NCI-H1694 treated with DMSO at 0.1 percent for 48 hours (cell line): Measurements from ENCODE around the gene PDE6B.

ENCODE experiments used
- DNase-seq: peaks from one replicate; lab custom pipeline; 2025; lab: John Stamatoyannopoulos, UW

PDE6B gene

DNA sequence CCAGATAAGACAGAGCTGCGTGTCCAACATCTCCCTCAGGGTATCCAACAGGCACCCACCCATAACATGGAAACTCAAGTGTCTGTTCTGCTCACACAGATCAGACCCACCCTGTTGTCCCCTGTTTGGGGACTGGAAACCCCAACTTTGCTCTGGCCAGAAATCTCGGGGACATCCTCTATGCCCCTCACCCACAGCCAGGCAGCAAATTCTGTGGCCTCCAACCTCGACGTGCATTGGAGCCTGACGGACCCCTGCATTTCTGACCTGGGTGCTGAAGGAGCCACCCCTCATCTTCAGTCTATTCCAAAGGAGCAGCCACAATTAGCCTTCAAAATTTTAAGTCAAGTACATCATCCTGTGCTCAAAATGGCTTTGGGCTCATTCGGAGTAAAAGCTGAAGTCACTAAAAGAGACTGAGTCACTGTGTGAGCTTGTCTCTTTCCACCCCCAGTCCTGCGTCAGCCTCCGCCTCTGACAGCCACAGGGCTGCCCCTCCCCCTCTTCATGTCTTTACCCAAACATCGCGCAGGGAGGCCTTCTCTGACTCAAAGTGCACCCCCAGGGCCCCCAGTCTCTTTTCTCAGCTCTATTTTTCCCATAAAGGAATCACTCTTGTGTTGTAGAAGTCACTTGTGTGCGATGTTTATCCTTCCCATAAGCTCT lies 24.4 kb upstream of the PDE6B start:
- no peak for DNase-seq

DNA sequence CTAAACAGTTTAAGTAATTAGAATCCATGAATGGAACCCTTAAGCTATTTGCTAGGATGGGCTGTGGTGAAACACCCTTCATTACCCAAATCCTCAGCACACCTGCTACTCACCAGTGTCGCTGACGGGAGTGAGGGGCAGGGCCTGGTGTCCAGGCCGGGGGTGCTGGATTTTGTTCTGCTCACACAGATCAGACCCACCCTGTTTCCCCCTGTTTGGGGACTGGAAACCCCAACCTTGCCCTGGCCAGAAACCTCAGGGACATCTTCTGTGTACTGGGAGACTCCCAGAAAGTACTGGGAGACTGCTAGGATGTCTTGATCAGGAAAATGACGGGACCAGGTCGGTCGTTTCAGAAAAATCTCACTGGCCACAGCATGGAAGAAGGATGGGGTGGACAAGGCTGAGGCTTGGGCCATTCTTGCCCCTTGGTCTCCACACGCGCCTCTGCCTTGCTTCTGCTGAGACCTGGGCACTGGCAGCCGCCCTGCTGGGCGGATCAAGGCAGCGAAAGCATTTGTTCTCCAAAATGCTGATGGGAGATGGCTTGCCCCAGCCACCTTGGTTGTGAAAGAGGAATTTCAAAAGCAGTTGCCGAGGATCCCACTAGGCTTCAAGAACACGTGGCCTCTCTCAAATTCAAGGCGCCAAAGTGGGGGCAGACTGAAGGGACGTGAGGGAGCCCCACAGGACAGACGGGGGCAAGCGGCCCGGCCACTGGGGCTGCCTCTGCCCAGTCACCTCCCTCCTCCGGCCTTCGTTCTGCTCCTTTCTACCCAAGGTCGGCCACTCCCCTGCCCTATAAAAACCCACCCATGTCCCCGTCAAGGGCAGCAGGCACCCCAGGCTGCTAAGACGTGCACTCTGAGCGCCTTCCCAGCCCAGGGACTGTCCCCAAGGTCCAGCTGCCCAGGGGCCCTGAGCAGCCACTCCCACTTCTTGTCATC lies 23.5 kb upstream of the PDE6B start:
- DNase-seq: no peak

DNA sequence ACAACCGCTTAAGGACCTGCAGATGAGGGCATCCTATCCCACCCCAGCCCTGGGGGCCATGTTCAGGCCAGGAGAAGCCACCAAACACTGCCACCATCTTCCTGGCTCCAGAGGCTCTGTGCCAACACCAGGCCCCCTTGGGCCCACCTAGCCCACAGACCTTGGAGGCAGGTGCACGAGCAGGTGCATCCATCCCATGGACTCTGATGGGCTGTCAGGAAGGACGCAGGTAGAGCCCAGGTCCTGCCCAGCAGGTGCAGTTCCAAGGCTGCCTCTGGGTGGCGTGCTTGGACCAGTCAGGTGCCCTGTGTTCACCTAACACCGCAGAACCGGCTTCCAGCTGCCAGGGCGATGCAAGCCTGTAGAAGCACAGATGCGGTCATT lies 22.8 kb upstream of the PDE6B start:
- DNase-seq: peak; percentile 21

- no peak for DNase-seq
Observed at GRCh38 chr4:604131-604530, 21.2 kb upstream of the PDE6B start.

- DNase-seq: no peak
Observed at GRCh38 chr4:605702-606425, 19.5 kb upstream of the PDE6B start.

- no peak for DNase-seq
Observed at GRCh38 chr4:608236-608635, 17.1 kb upstream of the PDE6B start.

DNA sequence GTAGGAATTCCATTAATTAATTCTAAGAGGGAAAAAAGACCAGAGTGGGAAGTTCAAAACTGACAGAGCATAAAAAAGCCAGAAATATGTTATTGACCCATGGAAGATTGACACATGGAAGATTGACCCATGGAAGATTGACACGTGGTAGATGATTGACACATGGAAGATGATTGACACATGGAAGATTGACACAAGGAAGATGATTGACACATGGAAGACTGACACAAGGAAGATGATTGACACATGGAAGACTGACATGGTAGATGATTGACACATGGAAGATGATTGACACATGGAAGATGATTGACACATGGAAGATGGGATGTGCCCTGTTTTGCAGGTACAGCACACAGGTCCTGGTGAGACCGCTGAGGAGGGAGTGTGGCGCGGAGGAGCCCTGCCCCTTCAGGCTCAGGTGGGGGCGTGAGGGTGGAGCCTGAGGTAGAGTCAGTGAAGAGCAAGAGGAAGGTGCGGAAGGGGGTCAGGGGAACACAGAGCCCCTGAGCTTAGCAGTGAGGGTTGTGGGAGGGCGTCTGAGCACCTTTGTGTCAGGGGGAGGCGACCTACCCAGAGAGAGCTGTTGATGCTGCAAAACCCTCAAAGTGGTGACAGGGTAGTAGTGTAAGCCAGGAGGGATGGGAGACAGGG lies 15.8 kb upstream of the PDE6B start:
- no peak for DNase-seq

- DNase-seq: no peak
Observed at GRCh38 chr4:610411-611261, 14.7 kb upstream of the PDE6B start.

GRCh38 chr4:612052-612748 lies 13.2 kb upstream of the PDE6B start:
- no peak for DNase-seq

DNA sequence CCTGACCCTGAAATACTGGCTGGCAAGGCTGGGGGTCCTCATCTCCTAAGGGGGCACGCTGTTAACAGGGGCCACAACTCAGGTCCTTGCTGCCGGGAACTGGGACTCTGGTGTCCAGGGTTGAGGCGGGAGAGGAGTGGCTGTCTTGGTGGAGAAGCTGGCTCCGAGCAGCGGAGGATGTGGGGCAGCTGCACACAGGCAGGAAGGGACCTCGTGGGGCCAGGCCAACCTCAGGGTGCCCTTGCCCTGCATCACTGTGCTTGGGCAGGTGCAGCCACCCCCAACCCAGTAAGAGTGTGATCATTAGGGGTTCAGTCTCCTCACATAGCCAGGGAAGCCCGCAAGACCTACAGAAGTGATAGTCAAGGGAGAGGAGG lies 12.6 kb upstream of the PDE6B start:
- DNase-seq: no peak

DNA sequence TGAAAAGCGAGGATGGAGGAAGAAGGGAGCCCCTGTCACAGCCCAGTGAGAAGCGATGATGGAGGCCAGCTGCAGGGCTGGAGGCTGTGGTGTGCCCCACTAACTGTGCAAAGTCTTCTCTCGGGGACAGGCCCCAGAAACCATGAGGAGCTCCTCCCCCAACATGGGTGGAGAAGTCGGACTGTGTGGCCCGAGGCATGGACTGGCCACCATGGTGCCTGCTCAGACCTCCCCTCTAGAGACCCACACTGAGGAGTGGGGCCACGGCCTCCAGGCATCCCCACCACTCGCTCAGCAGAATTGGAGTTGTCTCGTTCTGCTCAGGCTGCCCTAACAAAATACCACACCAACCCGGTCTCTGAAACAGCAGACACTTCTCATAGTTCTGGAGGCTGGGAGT lies 12.2 kb upstream of the PDE6B start:
- DNase-seq: no peak

GRCh38 chr4:616091-616490 lies 9.3 kb upstream of the PDE6B start:
- DNase-seq: no peak

- no peak for DNase-seq
Observed at GRCh38 chr4:616911-617643, 8.3 kb upstream of the PDE6B start.

- no peak for DNase-seq
Observed at GRCh38 chr4:617644-618641, 7.4 kb upstream of the PDE6B start.

DNA sequence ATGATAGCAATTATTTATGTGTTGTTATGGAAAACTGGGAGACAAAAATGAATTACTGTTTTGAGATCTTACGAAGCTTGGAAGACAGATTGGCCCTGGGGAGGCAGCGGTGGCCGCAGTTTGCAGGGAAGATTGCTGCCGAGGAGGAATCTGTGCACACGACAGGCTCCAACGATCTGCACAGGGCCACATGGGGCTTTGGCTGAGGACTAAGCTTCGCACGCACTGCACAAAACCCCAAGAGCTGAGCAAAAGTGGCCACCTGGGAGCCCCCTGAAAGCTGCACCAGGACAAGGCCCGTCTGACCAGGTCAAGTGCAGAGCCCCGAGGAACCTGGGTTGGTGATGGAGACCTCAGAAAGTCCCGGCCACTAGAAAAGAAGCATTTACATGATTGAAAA lies 5.2 kb upstream of the PDE6B start:
- no peak for DNase-seq

- DNase-seq: no peak
Observed at GRCh38 chr4:620851-621261, 4.5 kb upstream of the PDE6B start.

DNA sequence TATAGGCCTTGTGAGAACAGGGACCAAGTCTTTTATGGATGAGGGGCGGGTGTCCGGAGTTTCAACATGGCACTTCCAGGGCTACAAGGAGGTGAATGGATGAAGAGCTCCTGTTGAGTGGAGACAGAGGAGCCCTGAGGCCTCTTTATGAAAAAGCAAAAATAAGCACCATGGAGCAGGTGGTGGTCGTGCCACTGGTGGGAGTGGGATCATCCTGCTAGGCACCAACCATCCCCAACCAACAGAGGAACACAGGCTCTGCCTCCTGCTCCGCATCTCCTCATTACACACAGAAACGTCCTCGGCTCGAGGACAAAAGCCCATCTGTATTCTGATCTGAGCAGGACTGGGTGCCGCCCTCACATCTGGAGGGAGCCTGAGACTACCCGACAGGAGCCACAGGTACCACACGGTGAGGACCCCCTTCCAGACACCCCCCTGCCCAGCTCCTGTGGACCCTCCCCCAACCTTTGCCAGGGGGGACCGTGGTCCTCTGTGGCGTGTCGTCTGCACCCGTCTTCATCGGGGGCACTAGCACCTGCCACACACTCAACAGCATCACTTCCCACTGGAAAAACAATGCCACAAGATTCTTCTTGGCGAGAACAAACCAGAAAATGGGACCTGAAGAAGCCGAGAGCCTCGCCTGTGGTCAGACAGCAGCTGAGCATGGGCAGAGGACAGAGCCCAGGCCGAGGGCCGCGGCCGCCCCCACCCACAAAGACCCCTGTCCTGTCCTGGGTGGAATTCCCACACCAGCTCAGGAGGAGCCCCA lies 3.9 kb upstream of the PDE6B start:
- no peak for DNase-seq
